Measurements from ENCODE around the gene GPS1.

The GPS1 gene

DNA sequence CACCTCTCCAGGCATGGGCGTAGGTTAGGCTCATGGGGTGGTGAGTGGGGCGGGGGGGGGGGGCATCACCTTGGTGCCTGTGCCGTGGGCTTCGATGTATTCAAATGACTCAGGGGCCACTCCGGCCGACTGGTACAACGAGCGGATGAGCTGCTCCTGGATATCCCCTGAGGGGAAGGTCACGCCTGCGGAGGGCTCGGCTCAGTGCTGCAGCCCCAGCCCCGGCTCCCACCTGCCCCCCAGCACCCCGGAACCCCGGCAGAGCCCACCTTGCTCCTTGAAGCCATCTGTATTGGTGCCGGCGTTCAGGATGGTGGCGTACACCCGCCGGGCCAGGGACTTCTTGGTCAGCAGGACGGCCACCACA is 40.9 kb downstream of the GPS1 start:
- no peak for DNase-seq

DNA sequence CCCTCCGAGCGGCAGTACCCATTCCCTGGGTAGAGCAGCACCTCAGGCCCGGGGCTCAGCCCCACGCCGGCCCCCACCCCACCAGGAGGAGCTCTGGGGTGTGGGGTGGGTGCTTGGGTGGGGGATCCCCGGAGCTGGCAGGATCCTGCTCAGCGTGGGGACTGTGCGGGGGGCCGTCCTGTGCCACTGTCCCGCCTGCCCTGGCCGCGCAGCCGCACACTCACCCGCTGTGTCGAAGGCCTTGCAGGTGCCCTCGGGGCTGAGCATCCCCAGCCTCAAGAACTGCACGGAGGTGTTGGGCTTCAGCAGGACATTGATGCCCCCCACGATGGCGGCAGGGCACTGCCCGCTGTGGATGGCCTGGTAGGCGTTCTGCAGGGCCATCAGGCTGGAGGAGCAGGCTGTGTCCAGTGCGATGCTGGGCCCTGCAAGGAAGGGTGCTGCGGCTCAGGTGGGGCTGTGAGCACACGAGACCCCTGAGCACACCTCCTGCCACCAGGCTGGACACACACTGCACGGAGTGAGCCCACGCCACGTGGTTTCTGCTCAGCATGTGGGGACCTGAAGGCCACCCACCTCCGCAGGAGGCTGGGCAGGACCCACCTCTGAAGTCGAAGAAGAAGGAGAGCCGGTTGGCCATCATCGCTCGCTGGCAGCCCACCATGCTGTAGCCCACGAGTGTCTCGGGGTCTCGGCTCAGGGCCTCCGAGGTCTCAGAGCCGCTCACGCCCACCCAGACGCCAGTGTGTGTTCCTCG is 41.5 kb downstream of the GPS1 start:
- no peak for DNase-seq

DNA sequence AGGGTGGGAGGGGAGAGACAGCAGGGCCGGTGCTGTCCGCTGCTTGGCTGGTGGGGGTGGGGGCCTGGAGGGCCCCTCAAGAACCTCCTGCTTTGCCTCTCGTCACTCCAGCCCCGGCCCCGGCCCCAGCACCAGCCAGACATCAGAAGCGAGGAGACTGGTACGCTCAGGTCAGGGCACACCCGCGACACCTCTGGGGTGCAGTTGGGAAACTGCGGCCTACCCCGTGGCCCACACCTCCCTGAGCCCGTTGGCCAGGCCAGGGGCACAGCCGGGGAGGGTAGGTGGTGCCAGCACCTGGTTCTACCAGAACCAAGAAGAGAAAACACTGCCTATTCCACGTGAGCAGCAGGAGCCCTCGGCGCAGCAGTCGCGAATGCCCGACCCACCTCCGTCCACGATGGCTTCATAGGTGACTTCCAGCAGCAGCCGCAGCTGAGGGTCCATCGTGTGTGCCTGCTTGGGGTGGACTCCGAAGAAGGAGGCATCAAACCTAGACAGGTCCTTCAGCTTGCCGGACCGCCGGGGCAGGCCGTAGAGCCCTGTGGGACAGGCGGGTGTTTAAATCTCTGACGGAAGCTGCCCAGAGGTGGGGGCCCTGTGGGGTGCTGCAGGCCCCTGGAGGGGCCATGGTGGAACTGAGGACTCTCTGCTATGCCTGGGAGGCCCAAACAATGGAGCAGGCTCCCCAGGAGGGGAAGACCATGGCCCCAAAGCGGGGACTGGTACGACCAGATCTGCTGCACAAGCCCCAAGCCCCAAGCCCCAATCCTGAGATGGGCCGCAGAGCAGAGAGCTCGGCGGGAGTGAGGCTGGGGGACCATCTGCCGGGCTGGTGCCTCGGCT is 43.5 kb downstream of the GPS1 start:
- no peak for DNase-seq

DNA sequence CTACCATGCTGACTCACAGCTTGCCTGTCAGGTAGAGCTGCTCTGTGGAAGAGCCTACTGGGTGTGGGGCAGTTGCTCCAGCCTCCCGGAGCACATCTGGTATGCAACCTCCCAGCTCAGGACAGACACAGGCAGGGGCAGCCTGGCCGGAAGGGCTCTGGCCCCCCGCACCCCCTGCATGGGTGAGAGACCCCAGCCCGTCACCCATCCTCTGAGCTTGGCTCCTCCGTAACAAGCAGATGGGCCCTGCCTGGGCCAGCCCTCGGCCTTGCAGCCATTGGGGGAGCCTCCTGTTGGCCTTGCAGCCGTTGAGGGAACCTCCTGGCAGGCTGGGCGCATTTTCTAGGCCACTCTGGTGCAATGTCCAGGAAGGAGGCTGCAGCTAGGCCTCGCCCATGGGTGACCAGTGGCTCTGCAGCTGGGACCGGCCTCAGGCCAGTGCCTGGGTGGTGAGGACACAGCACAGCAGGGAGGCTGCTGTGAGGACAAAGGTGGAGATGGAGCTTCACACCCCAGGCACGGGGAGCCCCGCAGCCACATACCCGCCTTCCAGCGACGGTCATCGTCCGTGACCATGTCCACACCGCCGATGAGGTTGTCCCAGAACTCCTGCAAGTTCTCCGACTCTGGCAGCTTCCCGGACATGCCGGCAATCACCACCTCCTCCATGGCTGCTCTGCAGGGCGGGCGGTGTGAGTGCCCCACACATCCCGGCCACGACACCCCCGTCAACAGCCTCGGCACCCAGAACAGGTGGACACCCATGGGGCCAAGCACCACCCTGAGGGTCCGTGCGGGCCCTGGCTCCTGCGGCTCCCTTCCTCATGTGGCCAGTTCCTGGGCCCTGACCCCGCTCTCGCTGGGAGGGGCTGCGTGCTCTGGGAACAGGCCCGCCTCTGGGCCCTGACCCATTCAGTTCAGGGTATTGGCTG is 44.3 kb downstream of the GPS1 start:
- no peak for DNase-seq

DNA sequence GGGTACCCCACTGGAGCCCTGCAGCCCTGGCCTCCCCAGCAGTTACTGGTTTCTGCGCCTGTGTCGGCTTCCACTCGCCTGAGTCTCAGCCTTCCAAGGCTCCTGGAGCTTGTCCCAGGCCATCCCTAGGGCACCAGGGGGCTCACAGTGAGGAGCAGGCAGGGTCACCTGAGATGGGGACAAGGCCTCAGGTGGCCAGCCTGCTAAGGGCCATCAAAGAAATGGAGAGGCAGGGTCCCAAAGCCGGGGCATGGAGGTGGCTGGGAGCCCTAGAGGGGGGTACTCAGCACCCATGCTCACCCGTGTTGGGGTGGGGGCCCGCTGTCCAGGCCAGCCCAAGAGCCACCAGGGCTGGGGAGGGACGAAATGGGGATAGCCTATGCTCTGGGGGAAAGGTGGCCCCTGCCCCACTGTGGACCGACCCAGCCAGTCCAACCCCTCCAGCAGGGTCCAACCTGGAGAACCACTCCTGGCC is 45.0 kb downstream of the GPS1 start:
- DNase-seq = no peak

DNA sequence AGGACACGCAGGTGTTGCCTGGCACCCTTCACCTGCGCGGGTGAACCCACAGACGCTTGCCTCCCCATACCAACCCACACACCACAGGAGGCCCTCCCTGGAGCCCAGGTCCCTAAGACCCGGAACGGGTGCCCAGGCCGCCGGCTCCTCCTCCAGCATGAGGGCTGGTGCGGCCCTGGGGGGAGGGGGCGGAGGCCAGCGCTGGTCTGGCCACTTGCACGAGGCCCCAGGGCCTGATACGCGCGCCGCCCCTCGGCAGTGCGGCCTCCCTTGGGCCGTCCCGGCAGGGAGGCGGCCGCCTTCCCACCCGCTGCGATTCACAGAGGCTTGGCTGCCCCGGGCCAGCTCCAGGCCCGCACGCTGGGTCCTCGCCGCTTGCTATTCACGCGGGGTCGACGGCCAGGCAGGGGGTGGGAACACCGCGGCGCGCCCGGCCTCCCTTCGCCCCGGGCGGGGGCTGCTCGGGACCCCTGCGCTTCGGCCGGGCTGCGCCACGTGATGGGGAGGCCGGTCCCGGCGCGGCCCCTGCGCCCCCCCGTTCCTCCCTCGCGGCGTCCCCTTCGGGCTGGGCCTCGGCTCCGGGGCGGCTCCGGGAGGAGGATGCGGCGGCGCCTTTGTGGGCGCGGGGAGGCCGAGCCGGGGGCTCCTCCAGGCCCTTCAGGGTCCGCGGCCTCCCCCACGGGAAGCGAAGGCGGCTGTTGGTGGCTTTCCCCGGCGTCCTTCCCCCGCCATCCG is 45.7 kb downstream of the GPS1 start:
- DNase-seq = no peak

DNA sequence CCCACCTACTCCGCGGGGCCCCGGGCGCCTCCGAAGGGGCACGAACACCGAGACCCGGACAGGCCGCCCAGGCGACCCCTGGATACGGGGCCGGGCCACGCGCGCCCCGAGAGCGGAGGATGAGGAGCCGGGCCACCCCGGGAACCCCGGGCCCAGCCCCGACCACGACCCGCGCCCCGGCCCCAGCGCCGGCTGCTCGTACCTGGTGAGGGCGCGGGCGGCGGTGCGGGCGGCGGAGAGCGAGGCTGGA is 46.1 kb downstream of the GPS1 start:
- no peak for DNase-seq

DNA sequence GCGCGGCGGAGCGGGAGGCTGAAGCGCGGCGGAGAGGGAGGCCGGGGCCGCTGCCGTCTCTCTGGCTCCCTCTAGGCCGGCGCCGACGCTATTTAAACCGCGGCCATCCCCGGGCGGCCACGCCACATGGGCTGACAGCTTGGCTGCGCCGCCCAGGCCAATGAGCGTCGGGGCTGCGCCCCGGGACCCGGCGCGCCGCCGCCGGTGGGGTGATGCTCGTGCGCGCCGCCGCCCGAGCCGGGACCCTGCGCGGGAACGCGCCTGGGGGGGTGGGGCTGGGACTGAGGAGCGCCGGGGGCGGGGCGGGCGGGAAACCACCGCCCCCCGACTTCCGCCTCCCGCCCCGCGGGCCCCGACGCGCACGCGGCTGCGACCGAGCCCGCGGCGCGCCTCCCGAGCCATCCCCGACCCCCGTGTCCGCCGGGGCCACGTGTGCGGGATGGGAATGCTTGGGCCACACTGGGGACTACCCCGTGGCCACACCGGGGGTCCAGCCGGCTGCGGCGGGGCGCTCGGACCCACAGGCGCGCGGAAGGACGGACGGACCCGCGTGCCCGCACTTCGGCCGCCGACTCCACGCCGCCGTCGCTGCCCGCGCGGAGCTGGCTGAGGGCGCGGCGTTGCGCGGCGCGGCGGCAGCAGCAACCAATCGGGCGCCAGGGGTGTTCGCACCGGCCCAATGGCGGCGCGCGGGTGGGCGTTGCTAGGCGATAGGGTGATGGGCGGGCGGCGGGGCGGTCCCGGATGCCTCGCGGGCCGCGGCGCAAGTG is 46.7 kb downstream of the GPS1 start, which contains the start of gene FASN:
TSS of gene FASN (minus strand) at position 68 of the 770 bp plus-strand sequence. CDS start 1,791 bp downstream, outside the sequence.
- peak; percentile 91 to 92 for DNase-seq

DNA sequence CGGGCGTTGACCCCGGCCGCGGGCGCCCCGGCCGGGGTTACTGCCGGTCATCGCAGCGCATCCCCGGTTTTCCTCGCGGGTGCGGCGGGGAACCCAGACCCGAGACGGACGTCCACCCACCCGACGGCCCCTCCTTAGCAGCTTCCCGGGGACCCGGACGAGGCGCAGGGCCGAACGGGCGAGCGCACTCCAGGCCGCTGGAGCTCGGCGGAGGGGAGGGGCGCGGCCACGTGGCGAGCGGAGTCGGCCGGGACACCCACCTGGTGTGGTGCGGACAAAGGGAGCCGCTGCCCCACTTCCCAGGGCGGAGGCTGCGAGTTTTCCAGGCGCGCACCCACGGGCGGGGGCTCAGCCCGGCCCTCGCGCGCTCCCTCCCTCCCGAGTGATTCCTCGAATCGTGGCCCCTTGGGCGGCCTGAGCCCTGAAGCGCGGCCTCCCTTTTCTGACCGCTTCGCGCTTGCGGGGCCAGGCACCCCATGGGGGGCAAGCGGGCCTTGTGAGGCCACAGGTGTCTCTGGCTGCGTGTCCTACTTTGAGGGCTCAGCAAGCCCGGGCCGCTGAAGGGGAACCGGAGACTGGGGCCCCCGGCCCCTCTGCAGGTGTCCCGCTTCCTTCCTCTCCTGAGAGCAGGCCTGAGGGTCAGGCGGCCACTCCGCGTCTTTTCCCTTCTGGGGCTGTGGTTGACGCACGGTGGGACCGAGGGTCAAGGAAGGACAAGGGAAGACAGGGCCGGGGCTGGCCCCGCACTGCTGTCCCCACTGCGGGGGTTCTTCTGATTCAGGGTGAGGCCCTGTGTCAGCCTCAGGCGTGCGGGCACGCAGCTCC is 47.5 kb downstream of the GPS1 start:
- DNase-seq = no peak

DNA sequence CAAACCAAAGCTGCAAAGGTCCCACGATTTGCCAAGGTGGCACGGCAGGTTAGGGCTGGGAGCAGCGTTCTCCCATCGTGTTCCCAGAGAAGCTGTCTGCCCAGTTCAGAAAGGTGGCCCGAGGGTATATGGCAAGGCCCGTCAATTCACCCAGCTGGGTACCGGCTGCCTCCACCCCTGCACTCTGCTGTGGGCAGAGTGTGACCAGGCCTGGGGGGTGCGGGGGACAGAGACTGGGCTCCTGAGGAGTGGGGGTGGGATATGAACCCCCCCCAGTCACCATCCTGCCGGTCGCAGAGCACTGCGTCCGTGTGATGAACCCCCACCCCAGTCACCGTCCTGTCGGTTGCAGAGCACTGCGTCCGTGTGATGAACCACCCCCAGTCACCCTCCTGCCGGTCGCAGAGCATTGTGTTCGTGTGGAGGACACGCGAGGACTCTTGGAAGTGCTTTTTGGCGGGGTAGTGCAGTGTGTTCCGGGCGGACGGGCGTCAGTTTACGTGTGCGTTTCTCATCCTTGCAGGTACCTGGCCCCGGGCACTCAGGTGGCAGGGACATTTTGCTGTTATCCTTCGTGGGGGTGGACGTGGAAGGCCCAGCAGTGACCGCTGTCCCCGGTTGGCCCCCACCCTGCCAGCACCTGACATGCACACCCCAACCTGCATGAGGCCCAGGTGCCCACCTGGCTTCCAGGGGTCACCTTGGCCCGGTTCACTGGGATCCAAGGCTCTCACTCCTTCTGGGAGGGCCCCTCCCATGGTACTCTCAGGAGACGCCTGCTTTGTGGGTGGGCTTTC is 49.0 kb downstream of the GPS1 start:
- no peak for DNase-seq

DNA sequence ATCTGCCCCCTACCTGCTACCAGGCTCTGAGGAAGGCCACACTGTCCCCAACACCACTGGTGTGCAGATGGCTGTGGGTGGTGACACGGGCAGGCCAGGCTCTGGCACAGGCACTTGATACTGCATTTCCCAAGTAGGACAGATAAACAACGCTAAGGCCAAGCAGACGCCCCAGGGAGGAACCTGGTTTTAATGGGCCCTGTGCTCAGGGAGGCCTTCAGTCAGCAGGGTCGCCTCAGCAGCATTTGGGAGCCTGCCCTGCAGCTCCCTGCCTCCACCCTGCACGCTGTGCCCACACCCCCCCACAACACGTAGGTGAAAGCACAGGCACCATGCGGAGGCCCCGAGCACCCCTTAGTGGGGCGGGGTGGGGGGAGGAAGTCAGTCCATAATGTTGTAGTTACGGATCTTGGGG is 49.6 kb downstream of the GPS1 start:
- no peak for DNase-seq

DNA sequence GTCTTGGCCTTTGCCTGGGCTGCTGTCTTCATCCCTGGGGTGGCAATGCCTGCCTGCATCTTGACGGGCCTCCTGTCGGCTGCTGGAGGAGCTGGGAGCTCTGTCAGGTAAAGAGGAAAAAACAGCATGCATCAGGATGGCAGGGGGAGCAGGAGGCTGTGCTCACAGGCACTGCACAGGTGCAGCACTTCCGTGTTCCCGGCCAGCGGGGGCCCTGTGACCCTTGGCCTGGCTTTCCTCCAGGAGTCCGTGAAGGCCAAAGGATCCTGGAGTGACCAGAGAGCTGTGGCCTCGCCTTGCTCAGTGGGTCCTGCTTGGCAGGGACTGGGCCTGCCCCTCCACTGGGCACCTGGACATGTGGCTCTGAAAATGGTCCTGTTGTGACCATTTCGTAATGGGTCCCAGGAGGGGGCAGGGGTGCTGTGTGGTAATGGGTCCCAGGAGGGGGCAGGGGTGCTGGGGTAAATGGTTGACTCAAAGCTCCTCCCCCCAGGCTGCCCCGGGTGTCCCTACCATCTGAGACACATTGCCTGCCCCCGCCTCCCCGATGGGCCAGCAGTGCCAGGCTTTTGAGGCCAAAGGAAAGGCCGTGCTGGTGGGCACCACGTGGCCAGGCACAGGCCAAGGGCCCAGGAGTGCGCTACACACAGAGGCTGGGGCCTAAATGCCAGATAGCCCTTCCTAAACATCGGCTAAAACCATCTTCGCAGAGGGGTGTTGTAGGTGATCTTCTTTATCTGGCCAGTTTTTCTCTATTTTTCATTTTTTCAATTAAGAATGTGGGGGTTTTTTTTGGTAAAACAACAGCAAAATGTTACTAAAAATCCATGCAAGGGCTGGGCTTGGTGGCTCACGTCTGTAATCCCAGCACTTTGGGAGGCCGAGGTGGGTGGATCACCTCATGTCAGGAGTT is 50.3 kb downstream of the GPS1 start:
- DNase-seq = no peak

DNA sequence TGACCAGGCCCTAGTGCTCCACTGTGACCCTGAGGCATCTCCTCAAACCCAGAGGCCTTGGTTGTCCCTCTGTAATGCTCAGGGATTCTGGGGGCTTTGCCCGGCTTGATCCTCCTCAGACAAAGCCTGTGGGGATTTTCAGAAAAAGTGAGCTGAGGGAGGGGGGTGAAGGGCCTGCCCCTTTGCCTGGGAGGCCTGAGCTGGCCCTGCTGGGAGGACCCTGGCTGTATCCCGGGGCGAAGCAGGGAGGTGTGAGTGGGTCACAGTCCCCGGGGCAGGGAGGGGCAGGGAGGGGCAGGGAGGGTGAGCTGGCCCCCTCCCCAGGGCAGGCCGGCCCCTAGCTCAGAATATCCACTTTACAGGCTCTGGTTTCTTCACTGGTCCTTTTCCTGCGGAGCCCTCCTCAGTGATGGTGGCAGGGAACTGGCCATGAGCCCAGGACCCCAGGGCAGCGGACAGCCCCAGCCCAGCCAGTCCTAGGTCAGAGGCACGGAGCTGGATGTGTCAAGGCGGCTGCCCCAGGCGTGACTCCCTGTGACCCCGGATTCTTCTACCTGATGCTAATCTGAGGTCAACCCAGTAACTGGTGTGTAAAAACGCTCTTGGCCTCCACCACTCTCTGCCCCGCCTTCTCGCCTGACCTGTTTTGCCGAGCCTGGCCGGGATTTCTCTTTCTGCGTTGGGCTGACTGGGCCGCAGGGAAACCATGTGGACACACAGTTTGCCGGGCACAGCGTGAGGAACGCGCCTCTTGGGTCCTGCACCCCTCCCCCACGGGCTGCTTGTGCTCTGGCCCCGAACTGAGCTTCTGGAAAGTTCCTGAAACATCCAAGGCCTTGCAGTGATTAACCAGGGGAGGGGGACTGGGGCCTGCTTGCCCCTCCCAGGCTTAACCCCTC is 52.1 kb downstream of the GPS1 start:
- DNase-seq = no peak

DNA sequence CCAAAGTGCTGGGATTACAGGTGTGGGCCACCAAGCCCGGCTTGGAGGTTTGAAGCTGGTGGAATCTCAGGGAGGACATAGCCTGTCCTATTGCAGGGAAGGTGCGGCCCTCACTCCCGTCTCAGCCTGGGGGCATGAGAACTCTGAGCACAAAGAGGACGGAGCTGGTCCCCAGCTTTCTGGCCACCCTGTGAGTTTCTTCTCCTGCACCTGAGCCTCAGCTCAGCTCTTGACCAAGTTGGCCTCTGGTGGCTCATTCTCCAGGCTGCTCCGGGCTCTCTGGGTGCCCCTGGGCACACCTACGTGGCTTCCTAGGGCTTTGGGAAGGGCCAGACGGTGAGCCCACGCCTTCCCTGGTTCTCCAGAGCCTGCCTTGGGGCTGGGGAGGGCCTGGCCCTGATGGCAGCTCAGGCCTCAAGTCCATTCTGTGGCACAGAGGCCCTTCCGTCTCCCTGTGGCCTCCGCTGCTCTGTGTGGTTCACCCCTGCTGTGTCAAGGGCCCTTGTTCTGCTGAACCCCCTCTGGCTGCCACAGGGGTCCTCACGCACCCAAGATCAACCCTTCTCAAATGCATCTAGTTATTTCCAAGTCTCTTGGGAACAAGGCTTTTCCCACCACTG is 53.2 kb downstream of the GPS1 start:
- DNase-seq = no peak

DNA sequence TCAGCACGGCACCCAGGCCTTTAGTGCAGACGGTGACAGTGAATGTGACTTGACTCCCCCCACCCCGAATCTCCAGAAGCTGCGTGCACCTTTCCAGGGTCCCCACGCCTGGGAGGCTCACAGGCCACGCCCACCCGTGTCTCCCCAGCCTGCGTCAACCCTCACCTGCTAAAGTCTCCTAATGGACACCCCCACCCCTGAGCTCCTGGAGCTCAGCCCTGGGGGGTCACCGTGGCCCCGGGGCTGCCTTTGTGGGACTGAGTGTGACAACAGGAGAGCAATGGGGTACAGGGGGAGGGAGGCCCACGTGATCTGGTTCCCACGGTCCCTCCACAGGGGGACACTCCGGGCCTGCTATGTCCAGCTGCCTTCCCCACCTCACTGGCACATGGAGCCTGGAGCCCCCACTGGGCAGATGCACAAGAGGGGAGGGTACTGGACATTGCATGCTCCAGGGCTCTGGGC is 53.8 kb downstream of the GPS1 start:
- no peak for DNase-seq

DNA sequence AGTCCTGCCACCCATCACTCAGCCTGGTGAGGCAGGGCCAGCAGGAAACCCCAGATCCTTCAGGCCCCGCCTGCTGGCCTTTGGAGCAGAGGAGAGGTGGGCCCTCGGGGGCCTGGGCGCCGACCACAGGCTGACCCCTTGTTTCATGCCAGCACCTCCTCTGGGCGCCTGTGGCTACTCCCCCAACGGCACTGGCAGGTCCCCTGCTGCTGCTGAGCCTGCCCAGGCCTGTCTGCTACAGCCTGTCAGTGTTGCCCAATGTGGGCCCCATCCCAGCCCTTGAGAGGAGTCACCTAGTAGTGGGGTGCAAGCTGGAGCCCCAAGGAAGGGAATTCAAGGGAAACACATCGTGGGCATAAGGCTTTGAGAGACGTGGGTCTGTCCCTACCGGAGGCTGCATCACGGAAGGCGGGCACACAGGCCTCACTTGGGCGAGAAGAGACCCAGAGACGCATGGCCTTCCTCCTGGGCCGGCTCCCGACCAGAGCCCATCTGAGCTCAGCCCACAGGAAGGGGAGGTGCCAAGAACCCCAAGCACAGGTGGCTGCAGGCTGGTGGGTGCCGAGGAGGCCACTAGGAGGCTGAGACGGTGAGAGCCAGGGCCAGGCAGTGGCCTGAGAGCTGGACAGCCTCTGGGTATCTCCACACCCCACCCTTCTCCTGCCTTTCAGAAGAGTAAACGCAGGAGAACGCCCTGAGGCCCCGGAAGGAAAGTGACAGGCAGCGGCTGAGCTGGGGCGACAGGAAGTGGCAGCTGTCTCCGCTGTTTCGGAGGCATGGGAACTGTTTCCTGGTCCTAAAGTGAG is 54.4 kb downstream of the GPS1 start:
- DNase-seq = no peak

All from hippocampal formation (tissue), 2 donors.